HG02763 (cell line): Measurements from ENCODE around the gene NR3C1.
A peak's percentile ranks its signal among the peaks of the same experiment; 100 is the strongest.

Experiments used
- ATAC-seq: cut with Tn5 transposase; IDR thresholded peaks from one replicate; pipeline ENCODE4 v1.9.1; 2021; ENCODE audit warnings: mild to moderate bottlenecking, moderate library complexity; ENCODE audit not compliant: unreplicated experiment

NR3C1 gene

DNA sequence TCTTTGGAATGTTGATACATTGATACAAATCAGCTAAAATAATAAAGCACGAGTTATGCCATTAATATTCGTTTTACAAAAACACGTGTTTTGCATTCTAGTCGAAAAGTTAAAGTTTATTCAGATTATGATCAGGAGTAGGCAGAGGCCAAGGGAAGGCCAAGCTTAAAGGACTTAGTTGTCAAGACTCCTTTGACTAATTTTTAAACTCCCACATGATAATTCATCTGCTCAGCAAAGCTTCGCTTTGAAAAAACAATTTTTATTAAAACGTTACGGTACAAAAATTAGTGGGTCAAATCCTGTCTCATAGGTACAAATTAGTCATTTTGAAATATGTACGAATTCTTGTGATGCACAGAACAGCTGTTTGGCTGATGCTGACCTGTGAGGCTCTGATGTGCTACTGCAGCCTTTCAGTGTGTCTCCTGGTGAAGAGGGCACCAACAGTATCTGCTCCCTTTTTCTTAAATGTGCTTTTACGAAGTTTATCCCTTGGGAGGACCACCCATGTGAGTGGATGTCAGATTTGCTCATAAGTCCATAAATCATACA lies 23.0 kb upstream of the NR3C1 start:
- no peak for ATAC-seq

DNA sequence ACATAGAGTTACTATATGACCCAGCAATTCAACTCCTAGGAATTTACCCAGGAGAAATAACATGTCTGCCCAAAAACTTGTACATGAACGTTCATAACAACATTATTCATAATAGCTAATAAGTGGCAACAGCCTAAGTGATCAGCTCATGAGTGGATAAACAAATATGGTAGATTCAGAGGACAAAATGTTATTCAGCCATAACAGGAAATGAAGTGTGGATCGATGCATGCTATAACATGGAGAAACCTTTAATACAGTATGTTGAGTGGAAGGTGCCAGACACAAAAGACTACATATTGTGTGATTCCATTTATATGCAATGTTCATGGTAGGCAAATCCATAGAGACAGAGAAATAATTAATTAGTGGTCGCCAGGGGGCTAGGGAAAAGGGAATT lies 22.3 kb upstream of the NR3C1 start:
- ATAC-seq: no peak

- peak; percentile 36 for ATAC-seq
Measured at GRCh38 chr5:143418140-143418866, 14.8 kb upstream of the NR3C1 start.

- ATAC-seq: no peak
Measured at GRCh38 chr5:143417503-143418139, 14.1 kb upstream of the NR3C1 start.

- ATAC-seq: no peak
Measured at GRCh38 chr5:143416411-143416810, 12.9 kb upstream of the NR3C1 start.

DNA sequence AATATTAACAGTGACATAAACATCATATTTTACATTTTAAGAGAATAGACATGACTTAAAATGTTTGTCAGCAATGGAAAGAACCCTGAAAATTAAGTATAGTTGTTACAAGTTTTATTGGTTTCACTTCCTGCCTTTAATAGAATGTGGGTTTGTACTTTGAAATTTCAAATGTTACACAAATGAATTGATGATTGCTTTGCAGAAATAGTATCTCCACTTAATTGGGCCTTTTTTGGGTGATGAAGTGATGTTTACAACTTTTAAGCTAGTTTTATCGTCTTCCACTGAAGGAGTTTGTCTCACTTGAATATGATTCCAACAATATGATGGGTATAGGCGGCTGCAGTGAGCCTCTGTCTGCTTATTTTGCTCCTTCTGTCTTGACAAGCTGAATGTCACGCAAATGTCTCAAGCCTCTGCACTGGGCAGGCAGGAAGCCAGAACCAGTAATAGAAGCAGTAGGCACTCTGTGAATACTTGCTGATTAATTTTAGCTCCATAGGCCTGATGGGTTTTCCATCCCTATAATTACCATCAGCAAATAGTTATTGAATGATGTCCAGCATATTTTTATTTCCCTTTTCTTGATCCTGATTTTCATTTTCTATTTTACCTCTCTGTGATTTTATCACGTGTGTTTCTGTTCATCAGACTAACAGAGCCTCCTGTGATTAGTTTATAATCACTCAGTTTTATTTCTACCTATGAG lies 10.6 kb upstream of the NR3C1 start:
- ATAC-seq: peak; percentile 74

GRCh38 chr5:143412661-143413342 lies 9.3 kb upstream of the NR3C1 start:
- ATAC-seq: no peak

GRCh38 chr5:143409926-143410325 lies 6.4 kb upstream of the NR3C1 start:
- no peak for ATAC-seq

DNA sequence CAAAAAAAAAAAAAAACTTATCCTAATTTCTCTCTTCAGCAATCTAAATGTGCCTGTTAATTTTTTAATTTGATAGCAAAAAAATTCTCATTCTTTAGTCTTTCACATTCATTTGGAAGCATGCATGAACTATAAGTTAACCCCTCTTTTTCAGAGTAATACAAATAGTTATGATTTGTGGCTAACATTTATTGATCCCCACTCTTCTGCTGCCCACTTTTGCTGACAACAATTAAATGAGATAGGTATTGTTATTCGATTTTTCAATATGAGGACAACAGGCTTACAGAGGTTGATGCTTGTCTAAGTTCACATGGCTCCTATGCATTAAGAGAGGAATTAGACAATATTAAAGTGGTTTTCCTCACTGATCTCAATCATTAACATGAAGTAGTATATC lies 2.9 kb upstream of the NR3C1 start:
- no peak for ATAC-seq

DNA sequence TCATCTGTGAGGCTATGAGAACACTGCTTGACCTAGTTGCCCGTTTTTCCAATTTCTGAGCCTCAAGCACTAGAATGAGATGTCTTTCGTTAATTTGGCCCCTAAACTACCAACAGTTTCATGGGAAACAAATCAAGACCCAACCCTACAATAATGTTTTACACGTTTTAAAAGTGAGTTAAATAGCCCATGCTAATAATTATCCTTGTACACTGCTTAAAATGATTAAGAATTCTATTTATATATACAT lies 2.3 kb upstream of the NR3C1 start:
- no peak for ATAC-seq

- peak; percentile 30 for ATAC-seq
Measured at GRCh38 chr5:143405063-143405848, 1.8 kb upstream of the NR3C1 start.

- ATAC-seq: peak; percentile 12
Measured at GRCh38 chr5:143404416-143405062, 1.1 kb upstream of the NR3C1 start.

DNA sequence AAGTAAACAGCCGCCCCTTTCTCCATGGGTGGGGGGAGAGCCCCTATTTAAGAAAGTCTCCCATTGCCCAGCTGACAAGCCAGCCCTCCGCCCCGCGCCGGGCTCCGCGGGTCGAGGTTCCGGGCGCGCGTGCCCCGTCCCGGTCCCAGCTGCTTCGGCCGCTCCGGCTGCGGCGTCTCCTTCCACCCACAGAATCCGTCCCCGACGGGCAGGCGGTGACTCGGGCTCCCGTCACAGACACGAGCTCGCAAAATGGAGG lies 223 bp downstream of the NR3C1 start:
- peak; percentile 13 for ATAC-seq

- ATAC-seq: no peak
Measured at GRCh38 chr5:143402553-143403333, 743 bp downstream of the NR3C1 start.

- ATAC-seq: no peak
Measured at GRCh38 chr5:143402017-143402552, 1.4 kb downstream of the NR3C1 start.

DNA sequence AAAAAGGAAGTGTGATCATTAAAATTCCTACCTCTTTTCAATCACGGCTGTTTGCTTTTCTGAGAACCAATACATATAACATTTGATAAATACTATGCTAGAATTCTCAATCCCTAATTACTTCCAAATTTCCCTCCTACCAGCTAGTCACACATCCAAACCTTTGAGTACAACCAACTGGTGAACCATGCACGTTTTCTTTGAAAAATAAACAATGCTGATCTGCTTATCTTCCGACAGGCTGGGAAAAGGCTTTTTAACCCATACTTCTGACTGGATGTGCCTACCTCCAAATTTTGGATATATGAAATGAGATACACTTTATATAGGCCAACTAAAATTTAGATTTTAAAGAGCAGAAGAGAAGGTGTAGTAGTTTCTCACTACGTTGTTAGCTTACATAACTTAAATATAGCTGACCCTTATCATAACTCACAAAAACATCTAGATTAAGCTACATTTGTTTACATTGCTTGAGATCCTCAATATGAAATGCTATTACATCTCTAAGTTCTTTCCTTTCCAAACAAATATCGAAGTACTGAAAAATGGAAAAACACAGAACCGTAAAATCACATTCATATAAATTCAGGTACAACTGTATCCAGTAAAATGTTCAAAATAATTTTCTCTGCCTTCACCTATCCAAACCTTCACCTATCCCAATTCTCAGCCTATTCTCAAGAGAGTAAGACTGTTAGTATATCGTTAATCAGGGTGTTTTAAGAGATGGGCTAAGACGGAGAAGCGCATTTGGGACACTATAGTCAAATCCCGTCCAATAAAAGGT lies 2.1 kb downstream of the NR3C1 start:
- ATAC-seq: no peak

GRCh38 chr5:143400541-143401226 lies 2.8 kb downstream of the NR3C1 start:
- no peak for ATAC-seq
